ENCODE measurements around the gene FBP2. TPM values are rescaled to one million over a fixed set of nuclear protein-coding genes. Genes with fewer than 3 reads are reported as not detected.
"Not testable (repeated sequence)": the region's sequence is repeated elsewhere in the genome, so short reads cannot be mapped to it uniquely, and the experiment has no call there.

FBP2 gene
- total RNA-seq, 1 experiment from 2014 or later = not detected

DNA sequence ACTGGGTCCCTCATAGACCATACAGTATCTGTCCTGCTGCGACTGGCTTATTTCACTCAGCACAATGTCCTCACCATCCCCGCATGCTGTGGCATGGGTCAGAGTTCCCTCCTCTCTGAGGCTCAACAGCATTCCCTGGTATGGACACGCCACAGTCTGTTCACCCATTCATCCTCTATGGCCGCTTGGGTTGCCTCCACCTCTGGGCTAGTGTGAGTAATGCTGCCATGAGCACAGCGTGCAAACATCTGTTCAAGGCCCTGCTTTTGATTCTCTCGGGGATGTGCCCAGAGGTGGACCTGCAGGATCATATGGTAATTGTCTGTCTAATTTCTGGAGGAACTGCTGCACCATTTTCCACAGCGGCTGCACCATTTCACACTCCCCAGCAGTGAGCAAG, 5.5 kb upstream of the FBP2 start:
- Mint-ChIP-seq H3K27me3 (ENCODE audit: low read depth) (no peaks in the 10 kb centered on the region), H3K4me3 (no peak overlapping the region), H3K36me3 (no peaks in the 10 kb centered on the region), H3K4me1 (peaks cover 9% of the 10 kb centered on the region), H3K9me3 (0 out of 2 replicates have a peak, but pooled peaks cover 2% of the 10 kb centered on the region), H3K27ac (no peak overlapping the region)
- ATAC-seq (no peak), DNase-seq (ENCODE audit: low spot score) (no peak)
- TF ChIP-seq SP1 (CRISPR knock-in tag; conservative IDR thresholded peaks at IDR 0.05) (no peak), FOXK1 (CRISPR knock-in tag; IDR thresholded peaks at IDR 0.05) (no peak), TP53 (CRISPR knock-in tag; IDR thresholded peaks at IDR 0.05) (no peak), CBFB (CRISPR knock-in tag; IDR thresholded peaks at IDR 0.05; ENCODE audit: low read depth) (no peak), PRRX2 (CRISPR knock-in tag; IDR thresholded peaks at IDR 0.05) (no peak), ESRRA (CRISPR knock-in tag; IDR thresholded peaks at IDR 0.05; ENCODE audit: borderline replicate concordance) (no peak), ATF1 (CRISPR knock-in tag; IDR thresholded peaks at IDR 0.05) (no peak), SMAD4 (CRISPR knock-in tag; IDR thresholded peaks at IDR 0.05) (no peak), NR1H2 (CRISPR knock-in tag; IDR thresholded peaks at IDR 0.05) (no peak)
- TF ChIP-seq, protein P1, sequence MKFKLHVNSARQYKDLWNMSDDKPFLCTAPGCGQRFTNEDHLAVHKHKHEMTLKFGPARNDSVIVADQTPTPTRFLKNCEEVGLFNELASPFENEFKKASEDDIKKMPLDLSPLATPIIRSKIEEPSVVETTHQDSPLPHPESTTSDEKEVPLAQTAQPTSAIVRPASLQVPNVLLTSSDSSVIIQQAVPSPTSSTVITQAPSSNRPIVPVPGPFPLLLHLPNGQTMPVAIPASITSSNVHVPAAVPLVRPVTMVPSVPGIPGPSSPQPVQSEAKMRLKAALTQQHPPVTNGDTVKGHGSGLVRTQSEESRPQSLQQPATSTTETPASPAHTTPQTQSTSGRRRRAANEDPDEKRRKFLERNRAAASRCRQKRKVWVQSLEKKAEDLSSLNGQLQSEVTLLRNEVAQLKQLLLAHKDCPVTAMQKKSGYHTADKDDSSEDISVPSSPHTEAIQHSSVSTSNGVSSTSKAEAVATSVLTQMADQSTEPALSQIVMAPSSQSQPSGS (CRISPR knock-in tag; IDR thresholded peaks at IDR 0.05; ENCODE audit: borderline replicate concordance, low read depth) = no peak
- TF ChIP-seq, protein P2, sequence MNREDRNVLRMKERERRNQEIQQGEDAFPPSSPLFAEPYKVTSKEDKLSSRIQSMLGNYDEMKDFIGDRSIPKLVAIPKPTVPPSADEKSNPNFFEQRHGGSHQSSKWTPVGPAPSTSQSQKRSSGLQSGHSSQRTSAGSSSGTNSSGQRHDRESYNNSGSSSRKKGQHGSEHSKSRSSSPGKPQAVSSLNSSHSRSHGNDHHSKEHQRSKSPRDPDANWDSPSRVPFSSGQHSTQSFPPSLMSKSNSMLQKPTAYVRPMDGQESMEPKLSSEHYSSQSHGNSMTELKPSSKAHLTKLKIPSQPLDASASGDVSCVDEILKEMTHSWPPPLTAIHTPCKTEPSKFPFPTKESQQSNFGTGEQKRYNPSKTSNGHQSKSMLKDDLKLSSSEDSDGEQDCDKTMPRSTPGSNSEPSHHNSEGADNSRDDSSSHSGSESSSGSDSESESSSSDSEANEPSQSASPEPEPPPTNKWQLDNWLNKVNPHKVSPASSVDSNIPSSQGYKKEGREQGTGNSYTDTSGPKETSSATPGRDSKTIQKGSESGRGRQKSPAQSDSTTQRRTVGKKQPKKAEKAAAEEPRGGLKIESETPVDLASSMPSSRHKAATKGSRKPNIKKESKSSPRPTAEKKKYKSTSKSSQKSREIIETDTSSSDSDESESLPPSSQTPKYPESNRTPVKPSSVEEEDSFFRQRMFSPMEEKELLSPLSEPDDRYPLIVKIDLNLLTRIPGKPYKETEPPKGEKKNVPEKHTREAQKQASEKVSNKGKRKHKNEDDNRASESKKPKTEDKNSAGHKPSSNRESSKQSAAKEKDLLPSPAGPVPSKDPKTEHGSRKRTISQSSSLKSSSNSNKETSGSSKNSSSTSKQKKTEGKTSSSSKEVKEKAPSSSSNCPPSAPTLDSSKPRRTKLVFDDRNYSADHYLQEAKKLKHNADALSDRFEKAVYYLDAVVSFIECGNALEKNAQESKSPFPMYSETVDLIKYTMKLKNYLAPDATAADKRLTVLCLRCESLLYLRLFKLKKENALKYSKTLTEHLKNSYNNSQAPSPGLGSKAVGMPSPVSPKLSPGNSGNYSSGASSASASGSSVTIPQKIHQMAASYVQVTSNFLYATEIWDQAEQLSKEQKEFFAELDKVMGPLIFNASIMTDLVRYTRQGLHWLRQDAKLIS (CRISPR knock-in tag; IDR thresholded peaks at IDR 0.05; ENCODE audit: borderline replicate concordance) = no peak
- ChIA-PET CTCF (no interaction called here), POLR2A (no interaction called here)

DNA sequence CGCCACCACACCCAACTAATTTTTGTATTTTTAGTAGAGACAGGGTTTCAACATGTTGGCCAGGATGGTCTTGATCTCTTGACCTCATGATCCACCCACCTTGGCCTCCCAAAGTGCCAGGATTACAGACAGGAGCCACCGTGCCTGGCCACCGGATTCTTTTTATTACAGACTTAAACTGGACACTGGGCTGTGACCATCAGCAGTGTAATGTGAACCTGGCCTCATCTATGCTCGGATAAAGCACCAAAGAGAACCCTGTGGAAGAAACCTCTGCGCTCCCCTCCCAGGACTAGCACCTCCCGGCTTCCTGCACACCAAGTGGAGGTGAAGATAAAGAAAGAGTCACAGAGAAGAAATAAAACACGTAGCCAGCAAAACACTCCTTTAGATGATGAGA, 941 bp downstream of the FBP2 start:
- DNase-seq (ENCODE audit: low spot score); H3K27me3 Mint-ChIP-seq (ENCODE audit: low read depth); H3K9me3 Mint-ChIP-seq; H3K36me3 Mint-ChIP-seq; POLR2A ChIA-PET; H3K4me3 Mint-ChIP-seq; ATAC-seq; H3K27ac Mint-ChIP-seq; CTCF ChIA-PET; H3K4me1 Mint-ChIP-seq: not testable (repeated sequence)

DNA sequence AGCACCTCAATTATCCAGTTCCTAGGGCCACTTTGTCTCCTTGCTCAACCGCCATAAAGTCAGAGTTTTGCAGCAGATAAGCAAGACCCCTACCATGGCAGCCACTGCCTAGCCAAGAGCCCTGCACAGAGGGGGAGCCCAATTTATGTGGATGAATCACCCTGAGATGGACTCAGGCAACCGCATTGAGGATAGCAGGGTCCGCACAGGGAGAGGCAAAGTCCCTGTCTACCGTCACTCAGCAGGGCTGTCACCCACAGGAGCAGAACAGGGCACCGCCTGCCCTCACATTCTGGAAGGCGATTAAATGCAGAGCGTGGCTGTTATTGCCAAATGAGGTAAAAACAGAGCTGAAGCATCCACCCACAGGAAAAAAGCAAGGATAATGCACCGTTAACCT, 1.7 kb downstream of the FBP2 start:
- POLR2A ChIA-PET = no interaction called here
- no peaks in the 10 kb centered on the region for H3K4me1 Mint-ChIP-seq
- 0 out of 2 replicates have a peak, but pooled peaks cover 2% of the 10 kb centered on the region for H3K9me3 Mint-ChIP-seq
- CTCF ChIA-PET = no interaction called here
- H3K27ac Mint-ChIP-seq = no peak overlapping the region
- H3K4me3 Mint-ChIP-seq = no peak overlapping the region
- H3K36me3 Mint-ChIP-seq = no peaks in the 10 kb centered on the region
- DNase-seq (ENCODE audit: low spot score) (no peak), ATAC-seq (no peak)
- no peaks in the 10 kb centered on the region; the same call in 1 of the 2 replicates for H3K27me3 Mint-ChIP-seq (ENCODE audit: low read depth)
- no peak for TF ChIP-seq OVOL2 (CRISPR knock-in tag; IDR thresholded peaks at IDR 0.05; ENCODE audit: borderline replicate concordance)
- TF ChIP-seq, protein P3, sequence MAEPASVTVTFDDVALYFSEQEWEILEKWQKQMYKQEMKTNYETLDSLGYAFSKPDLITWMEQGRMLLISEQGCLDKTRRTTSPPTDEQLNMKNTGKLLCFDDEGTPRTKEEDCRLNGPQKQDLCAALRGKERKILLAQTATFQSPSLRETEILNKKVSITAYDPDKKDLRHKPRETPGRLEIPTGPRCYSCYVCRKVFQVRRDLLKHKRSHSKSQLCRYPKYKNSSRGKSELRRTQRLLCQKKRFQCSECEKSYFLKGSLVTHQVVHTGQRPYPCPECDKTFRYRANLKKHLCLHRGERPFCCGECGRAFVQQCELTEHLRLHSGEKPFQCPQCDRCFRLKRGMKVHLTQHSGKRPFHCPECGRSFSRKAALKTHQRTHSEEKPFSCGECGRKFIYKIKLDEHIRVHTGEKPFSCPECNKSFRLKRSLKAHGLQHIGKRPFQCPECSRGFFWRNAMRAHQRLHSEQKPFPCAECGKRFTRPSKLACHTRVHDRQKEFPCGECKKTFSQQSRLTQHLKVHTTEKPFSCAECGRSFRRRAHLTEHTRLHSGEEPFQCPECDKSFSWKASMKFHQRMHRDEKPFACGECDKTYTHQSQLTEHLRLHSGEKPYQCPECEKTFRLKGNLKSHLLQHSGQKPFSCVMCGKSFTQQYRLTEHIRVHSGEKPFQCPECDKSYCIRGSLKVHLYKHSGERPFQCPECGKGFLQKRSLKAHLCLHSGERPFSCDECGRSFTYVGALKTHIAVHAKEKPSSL (CRISPR knock-in tag; conservative IDR thresholded peaks at IDR 0.05) = no peak
- no peak for TF ChIP-seq MXD4 (CRISPR knock-in tag; IDR thresholded peaks at IDR 0.05; ENCODE audit: borderline replicate concordance)
- no peak for TF ChIP-seq SP1 (CRISPR knock-in tag; conservative IDR thresholded peaks at IDR 0.05)
- TF ChIP-seq, protein P4, sequence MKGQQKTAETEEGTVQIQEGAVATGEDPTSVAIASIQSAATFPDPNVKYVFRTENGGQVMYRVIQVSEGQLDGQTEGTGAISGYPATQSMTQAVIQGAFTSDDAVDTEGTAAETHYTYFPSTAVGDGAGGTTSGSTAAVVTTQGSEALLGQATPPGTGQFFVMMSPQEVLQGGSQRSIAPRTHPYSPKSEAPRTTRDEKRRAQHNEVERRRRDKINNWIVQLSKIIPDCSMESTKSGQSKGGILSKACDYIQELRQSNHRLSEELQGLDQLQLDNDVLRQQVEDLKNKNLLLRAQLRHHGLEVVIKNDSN (CRISPR knock-in tag; IDR thresholded peaks at IDR 0.05) = no peak
- TF ChIP-seq TP53 (CRISPR knock-in tag; IDR thresholded peaks at IDR 0.05) = no peak
- no peak for TF ChIP-seq PRRX2 (CRISPR knock-in tag; IDR thresholded peaks at IDR 0.05)
- no peak for TF ChIP-seq NFATC4 (CRISPR knock-in tag; IDR thresholded peaks at IDR 0.05)
- TF ChIP-seq, protein P1 (CRISPR knock-in tag; IDR thresholded peaks at IDR 0.05; ENCODE audit: borderline replicate concordance, low read depth) = no peak
- no peak for TF ChIP-seq HMGA2 (CRISPR knock-in tag; IDR thresholded peaks at IDR 0.05)
- TF ChIP-seq, protein P5, sequence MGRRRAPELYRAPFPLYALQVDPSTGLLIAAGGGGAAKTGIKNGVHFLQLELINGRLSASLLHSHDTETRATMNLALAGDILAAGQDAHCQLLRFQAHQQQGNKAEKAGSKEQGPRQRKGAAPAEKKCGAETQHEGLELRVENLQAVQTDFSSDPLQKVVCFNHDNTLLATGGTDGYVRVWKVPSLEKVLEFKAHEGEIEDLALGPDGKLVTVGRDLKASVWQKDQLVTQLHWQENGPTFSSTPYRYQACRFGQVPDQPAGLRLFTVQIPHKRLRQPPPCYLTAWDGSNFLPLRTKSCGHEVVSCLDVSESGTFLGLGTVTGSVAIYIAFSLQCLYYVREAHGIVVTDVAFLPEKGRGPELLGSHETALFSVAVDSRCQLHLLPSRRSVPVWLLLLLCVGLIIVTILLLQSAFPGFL (CRISPR knock-in tag; IDR thresholded peaks at IDR 0.05; ENCODE audit: borderline replicate concordance) = no peak
- TF ChIP-seq, protein P6, sequence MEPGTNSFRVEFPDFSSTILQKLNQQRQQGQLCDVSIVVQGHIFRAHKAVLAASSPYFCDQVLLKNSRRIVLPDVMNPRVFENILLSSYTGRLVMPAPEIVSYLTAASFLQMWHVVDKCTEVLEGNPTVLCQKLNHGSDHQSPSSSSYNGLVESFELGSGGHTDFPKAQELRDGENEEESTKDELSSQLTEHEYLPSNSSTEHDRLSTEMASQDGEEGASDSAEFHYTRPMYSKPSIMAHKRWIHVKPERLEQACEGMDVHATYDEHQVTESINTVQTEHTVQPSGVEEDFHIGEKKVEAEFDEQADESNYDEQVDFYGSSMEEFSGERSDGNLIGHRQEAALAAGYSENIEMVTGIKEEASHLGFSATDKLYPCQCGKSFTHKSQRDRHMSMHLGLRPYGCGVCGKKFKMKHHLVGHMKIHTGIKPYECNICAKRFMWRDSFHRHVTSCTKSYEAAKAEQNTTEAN (CRISPR knock-in tag; IDR thresholded peaks at IDR 0.05) = no peak
- TF ChIP-seq FOXP1 (CRISPR knock-in tag; IDR thresholded peaks at IDR 0.05; ENCODE audit: borderline replicate concordance) = no peak

All from WTC11 (cell line).